RKO (cell line): Measurements from ENCODE around the gene GALNT3.

Experiments
- DNase-seq: peaks from one replicate; pipeline ENCODE4 v3.0.0-alpha.2; 2016; ENCODE audit warnings: low spot score

The GALNT3 gene

DNA sequence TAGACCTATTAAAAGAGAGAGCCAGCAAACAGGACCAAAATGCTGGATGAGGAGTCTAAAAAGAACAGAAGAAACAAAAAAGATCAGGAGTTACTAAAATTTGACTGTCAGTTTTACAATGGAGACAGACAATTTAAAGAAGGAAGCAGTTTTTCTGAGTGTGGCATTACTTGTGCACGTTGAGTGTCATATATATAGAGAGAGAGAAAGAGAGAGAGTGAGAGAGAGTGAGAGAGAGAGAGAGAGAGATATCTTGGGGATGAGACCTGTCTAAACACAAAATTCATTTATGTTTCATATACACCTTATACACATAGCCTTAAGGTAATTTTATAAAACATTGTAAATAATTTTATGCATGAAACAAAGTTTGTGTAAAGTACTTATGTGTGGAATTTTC, 2.1 kb upstream of the GALNT3 start:
- no peak for DNase-seq

DNA sequence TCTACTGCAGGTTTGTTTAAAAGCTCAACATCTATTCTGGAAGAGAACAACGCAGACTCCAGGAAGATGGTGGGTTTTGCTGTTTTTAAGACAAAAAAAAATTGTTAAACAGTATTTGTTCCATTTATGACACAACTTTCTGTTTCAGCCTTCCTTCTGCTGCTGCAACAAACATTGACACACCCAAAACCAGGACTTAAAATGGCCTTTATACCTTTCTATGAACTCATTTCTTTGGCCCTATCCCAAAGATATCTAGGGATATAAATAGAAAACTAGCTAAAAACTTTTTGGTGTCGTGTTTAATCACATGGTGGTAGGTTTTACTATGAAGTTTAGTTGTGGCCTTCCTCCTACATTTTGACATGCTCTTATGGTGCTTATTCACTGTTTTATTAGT, 964 bp upstream of the GALNT3 start:
- DNase-seq: no peak

DNA sequence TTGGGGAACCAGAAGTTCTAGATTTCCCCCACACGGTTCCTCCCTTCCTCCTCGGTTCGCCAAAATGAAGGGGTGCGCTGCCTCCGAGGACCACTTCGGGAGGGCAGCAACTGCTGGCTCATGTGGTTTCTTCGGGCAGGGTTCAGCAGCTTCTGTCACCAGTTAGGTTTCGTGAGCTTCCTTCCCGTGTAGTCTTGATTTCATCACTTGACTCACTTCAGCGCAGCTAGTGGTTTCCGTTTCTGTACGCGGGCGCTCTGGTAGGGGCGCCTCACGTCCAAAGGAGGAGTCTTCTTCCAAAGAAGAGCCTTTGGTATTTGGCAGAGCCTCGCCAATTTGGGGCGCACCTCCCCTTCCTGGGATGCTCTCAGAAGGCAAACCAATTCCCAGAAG, 485 bp upstream of the GALNT3 start:
- DNase-seq: no peak

DNA sequence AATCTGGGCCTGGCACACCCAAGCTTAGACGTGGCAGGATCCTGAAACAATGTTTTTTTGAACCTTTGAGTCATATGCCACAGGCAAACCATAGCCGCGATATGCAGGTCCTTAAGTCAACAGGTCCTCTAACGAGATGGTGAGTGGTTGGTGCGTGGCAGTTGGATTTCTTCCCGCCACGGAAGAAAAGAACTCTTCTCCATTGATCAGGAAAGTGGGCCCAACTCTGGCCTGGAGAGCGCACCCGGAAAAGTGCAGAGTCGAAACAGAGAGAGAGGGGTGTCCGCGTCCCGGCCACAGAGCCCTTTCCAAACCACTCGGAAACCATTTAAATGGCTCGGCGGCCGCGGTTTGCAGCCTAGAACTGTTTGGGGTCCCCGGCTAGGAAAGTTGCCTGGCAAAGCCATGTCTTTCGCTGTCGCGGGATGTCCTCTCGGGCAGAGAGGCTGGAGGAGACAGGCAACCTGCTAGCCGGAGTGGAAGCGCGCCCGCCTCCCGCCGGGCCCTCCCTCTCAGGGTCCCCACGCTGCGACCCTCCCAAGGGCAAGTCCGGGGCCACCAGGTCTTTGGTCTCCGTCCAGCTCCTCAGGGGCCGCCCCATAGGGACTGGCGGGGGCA, 777 bp downstream of the GALNT3 start:
- DNase-seq: no peak

DNA sequence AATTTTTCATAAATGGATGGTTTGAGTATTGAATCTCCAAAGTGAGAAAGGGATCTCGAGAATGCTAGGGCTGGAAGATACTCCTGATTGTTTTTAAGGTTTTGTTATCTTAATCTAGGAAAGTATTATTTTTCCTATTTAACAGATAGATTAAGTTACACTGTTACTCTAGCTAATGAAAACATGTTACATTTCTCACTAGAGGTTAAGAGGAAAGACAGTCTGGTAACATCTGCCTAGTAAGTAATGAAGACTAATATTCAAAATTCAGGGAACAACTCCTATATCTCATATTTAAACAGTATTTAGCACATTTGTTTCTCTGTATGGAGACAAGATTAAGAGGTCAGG, 2.0 kb downstream of the GALNT3 start:
- DNase-seq: no peak

DNA sequence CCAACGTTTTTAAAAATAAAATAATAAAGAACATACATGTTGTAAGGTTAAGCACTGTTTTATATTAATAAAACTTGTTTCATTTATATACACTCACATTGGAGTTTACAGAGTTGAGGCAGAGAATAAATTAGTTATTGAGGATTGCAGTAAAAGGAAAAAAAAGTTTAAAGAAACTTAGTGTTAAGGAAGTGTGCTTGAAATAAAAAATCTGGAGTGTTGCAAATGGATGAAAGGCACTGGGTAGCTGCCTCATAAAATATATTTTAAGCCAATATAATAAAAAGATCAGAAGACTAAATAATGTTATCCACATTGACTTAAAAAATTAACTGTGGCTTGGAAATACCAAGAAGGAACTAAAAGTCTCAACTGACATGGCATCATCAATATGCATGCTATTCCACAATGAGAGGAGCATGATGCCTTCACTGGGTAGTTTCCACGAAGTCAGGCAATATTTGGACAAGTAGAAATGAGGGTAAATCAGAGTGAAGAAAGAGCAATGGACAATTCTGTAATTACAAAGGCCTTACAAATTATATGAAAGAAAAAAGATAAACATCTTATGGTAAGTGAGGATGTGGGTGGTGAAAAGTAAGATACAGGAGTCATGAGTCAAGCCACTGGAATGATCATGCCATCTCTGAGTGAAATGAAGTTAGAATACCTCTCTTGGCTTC, 2.5 kb downstream of the GALNT3 start:
- DNase-seq: no peak

DNA sequence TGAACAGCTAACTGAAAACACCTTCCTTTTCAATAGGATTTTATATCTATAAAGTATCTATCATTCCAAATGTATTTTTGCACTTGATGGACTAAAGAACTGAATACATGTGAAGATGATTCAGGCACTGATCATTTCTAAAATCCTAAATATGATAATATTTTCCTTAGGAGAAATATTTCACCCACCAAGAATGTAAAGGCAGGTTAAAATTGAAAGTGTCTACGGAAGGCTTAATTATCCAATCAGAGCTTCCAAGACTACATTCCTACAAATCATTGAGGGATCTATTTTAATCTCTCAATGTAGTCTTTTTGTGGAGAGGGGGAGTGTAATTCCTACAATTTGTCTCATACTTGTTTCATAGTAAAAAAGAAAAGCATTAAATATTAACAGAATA, 3.6 kb downstream of the GALNT3 start:
- no peak for DNase-seq

DNA sequence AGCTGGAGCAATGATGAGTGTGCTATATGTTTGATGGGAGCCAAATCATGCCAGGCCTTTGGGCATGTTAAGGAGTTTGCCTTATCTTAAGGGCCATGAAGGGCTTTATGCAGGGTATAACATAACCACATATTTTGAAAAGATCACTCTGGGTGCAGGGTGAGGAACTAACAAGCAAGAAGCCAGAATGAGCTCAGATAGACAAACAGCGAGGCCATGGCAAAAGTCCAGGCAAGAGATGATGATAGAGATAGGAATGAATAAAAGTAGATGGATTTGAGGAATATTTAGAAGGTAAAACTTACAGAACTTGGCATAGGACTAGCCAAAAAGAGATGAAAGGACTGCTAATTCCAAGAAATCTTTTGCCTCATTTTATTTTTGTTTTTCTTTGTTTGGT, 6.7 kb downstream of the GALNT3 start:
- no peak for DNase-seq

DNA sequence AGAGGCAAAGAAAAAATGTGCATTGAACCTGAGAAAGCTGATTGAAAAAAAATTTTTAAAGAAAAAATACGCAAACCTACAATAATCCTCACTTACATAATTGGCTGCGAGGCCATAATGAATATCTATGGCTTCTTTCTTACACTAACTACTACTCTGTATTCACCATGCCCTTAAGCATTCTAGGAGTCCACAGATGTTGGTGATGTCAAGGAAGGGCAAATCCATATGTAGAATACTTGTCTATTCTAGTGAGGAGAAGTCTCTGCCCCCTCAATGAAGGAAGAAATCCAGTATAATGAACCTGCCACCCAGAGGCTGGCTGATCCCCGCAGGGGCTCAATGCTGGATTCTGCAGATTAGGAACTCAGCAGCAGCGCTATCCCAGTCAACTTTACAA, 14.3 kb downstream of the GALNT3 start:
- DNase-seq: no peak

DNA sequence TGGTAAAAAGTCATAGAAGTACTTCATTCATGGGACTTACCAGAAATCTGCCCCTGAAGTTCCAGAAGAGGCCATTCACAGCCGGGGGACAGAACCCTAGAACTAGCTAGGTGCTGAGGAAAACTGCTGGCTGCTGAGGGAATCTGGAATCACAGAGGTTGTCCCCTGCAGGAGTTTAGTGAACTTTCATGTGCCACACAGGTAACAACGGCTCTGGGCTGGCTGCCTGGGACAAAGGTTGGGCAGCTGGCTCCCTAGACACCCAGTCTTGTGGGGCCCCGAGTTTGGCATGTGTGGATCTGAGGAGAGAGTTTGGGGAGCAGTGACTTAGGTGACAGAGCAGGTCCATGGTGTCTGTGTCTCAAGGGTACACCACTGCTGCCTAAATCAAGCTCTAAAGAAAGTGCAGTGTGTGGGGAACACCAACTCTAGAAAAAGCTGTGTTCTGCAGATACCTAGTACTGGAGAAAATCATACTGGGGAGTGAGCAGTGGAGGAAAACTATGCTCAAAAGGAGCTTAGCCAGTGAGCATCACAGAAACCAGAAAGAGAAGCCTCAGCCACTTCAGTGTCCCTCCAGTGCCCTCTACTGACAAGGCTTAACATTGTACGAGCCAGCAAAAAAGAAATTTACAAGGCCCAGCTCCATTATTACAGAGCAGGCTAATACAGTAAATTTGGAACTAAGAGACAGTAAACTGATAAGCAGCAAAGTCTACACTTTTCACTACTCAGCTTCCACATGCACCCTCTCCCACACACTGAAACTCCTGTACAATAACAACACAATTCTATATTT, 15.2 kb downstream of the GALNT3 start:
- no peak for DNase-seq

DNA sequence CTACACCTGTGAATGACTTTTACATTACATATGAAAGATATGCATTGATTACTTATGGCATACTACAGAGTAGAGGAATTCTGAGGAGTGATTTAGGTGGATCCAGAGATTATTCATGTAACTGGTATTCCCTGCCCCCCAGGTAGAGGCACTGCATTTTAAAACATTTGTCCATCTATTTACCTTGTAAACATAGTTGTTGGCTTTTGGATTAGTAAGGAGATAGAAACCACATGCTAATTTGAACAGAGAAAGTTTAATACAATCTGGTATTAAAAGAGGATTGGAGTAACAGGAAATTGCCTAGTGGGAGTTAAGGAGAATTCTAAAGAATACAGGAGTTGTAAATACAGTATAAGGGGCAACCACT, 15.9 kb downstream of the GALNT3 start:
- no peak for DNase-seq

DNA sequence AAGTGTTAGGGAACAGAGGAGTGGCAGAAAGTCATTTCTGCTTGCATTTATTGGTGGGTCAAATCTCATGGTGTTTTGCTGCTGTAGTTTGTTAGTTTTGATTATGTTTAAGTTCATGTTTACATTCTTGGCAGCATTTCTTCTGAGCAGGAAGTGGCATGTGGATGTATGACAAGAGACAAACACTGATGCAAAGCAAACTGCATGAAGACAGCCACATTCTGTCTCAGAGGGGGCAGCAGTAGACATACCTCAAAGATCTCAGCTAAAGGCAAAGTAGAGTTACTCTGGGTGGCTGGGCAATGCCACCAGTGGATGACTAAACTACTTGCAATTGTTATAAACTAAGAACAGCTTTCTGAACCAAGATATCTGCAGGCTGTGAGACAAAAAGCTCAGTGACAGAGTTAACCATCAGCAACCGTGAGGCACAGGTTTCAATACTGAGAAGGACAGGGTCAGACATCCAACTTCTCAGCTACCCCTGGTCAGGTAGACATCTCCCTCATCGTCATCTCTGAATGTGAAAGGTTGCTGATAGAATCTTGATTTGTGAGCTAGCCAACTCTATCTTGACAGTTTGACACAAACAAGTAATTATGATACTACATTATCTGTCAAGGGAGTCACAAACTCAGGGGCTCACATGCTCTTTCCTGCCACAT, 16.4 kb downstream of the GALNT3 start:
- no peak for DNase-seq

DNA sequence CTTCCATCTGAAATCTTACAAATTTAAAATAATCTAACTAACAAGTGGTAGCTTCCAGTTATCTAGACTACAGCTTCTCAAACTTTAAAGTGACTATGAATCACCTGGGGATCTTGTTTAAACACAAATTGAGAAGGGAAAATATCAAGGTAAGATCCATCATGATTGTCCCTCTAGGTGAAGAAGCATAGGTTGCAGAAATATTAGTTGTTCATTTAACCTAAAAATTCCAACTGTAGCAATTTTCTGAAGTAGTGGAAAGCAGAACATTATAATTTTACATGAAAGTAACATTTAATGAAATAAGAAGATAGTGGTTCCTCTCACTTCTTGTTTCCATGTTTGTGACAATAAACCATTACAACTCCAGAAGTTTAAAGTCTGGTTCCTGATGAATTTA, 17.3 kb downstream of the GALNT3 start:
- DNase-seq: no peak

DNA sequence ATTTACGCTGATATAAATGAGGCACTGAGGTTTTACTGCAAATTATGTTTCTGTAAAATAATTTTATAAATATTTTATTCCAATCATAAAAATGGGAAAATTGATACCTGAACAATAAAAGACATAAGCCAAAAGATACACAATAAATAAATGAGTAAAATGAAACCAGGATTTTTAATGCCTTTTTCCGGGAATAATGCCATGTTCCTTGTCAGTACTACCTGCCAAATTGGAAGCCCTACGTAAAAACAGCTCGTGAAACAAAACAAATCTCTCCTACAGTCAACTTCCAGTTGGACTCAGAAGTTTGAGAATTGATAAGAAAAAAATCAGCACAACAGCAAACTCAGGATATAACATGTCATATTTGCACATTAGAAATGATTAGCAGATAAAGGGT, 18.0 kb downstream of the GALNT3 start:
- no peak for DNase-seq

DNA sequence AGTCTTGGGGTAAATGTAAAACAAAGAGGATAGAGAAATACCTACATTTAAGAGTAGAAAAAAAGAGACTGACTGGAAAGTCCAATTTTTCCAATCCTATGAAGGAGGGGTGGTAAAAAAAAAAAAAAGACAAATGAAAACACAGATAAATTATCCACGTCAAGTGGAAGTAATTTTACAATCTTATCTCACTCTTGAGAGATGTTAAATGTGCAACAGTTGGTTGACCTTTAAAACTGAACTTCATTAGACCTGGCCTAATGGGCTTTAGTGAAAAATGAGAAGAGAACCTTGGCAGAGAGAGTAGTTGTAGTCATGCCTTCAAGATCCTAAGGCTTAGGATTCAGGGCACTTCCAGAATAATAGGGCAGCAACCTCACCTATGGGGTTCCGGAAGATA, 20.4 kb downstream of the GALNT3 start:
- DNase-seq: no peak

DNA sequence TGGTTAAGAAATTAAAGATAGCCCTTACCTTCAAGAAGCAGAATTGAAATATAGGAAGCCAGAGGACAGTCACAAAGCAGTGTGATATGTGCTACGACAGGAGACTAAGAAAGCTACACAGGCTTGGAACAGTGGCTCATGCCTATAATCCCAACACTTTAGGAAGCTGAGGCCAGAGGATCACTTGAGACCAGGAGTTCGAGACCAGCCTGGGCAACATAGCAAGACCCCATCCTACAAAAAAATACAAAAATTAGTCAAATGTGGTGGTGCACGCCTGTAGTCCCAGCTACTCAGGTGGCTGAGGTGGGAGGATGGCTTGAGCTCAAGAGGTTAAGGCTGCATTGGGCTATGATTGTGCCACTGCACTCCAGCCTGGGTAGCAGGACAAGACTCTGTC, 21.9 kb downstream of the GALNT3 start:
- no peak for DNase-seq

DNA sequence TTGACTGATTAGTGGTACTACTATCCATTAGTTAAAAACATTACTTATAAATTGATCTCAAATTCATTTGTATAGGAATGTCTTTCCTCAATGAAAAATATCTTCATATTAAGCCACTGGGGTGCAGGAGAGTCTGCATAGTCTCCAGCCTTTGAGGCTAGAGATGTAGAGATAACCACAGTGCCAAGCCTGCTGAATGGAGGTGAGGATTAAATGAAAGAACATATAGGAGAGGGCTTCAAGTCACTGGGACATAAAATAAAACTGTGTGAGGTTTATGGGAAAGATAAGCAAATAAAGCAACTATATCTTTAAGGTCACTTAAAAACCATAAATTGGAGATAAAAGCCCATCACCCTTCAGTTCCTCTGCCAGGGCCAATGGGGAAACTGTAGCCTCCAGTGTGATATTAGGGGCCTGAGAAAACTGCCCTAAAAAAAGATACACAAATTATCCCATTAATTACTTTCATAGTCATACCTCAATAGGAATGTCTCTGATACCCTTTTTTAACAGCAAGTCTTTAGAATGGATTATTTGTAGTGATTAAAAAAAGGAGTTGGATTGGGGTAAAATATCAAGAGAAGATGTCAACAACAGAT, 27.6 kb downstream of the GALNT3 start:
- no peak for DNase-seq

DNA sequence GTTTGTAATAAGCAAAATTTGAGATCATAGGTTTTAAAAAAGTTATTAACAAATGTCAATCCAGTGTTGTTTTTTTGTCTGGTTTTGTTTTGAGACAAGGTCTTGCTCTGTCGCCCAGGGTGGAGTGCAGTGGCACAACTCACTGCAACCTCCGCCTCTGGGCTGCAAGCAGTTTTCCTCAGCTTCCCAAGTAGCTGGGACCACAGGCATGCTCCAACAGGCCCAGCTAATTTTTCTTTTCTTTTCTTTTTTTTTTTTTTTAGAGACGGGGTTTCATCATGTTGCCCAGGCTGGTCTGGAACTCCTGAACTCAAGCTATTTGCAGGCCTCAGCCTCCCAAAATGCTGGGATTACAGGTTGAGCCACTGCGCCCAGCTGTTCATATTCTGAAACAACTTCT, 31.3 kb downstream of the GALNT3 start:
- no peak for DNase-seq

DNA sequence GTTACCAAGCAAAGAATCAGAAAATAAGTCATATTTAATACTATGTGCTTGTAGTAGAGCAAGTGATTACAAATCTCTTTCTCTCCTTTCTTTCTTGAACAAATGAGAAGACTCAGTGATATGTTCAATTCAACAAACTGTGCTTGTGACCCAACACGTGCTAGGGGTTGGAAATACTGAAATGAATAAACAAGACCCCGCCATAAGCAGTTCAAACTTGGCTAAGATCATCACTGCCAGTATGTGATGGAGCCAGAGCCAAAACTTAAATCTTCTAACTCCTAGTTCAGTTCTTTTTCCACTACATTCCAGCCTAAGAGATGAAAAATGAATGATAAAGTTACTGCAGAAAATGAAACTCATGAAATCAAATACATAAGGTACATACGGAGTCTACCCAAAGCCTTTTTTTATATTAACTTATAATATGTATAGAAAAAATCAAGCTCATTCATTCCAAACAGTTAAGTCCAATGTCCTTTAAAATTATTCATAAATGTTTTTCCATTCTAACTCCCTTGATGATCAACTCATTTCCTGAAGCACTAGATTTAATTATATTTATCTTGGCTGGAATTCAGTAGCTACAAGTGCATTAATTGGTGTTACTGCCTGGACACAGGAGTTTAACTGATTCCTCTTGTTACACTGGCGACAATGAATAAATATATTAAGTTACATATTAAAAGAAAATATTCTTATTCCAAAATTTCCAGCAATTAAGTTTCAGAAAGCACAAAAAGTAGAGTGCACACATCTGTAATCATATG, 36.0 kb downstream of the GALNT3 start:
- no peak for DNase-seq

DNA sequence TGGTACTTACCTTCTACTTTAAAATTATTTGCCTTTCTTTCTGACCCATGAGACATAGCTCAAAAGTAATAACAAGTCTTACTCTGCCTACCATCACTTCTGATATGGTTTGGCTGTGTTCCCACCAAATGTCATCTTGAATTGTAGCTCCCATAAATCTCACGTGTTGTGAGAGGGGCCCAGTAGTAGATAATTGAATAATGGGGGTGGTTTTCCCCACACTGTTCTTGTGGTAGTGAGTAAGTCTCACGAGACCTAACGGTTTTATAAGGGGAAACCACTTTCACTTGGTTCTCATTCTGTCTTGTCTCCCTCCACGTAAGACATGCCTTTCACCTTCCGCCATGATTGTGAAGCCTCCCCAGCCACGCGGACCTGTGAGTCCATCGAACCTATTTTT, 47.5 kb downstream of the GALNT3 start:
- no peak for DNase-seq

DNA sequence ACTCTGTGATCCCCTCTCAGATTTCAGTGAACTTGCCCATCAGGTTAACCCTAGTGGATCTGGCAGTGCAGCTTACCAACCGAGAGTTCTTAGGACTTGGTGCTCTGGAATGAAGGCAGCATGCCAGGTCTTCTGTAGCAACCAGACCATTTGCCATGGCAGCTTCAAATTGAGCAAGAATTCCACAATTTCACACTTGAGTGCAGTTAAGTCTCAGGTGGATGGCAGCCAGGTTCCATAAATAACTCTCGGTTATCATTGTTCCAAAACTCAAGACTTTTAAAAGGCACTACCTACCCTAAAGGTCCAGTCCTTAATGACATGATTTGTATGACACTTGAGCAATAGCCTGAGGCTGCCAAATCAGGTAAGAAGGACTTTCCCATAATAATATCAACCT, 48.1 kb downstream of the GALNT3 start:
- DNase-seq: no peak

DNA sequence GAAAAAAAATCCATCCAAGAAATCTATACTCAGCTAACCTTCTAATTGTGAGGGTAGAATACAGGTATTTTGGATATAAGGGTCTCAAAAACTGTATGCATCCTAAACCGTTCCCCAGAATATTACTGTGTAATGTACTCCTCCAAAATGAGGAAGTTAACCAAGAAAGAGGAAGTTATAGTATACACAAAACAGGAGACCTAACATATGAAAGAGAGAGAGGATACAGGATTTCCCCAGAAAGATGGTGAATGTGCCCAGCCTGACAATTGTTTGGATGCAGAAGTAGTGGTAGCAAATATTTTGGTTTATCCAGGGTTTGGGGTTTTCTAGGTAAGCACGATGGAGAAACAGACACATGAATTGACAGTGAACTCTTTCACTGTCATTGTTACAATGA, 50.6 kb downstream of the GALNT3 start:
- no peak for DNase-seq
